Fibroblast of lung (primary cell): Measurements from ENCODE around the gene MXRA7. TPM values are rescaled to one million over a fixed set of nuclear protein-coding genes. Genes with fewer than 3 reads are reported as not detected.

Experiments
- DNase-seq, 2 donors: peaks; one replicate each; pipeline versions ENCODE4 v3.0.0 to v3.0.0-alpha.2; 2010; ENCODE audit warnings: low read depth in 2 of 2
- H2AFZ ChIP-seq: 2 replicates; pipeline ENCODE4 v1.5.1; 2012; ENCODE audit warnings: low read length, control low read depth, inconsistent platforms
- H3K27ac ChIP-seq: 2 replicates; pipeline ENCODE4 v1.5.1; 2011; ENCODE audit warnings: low read length, control low read depth; ENCODE audit not compliant: insufficient read depth
- H3K27me3 ChIP-seq: 2 replicates; pipeline ENCODE4 v1.5.1; 2011; ENCODE audit warnings: mild to moderate bottlenecking, low read length; ENCODE audit not compliant: control insufficient read depth, insufficient read depth
- H3K36me3 ChIP-seq: 2 replicates; pipeline ENCODE4 v1.5.1; 2011; ENCODE audit warnings: low read length; ENCODE audit not compliant: control insufficient read depth, insufficient read depth
- H3K4me1 ChIP-seq: 2 replicates; pipeline ENCODE4 v1.5.1; 2011; ENCODE audit warnings: low read length; ENCODE audit not compliant: control insufficient read depth, insufficient read depth; ENCODE audit errors: extremely low read depth
- H3K4me2 ChIP-seq: 2 replicates; pipeline ENCODE4 v1.5.1; 2011; ENCODE audit warnings: low read length, control low read depth; ENCODE audit not compliant: insufficient read depth; ENCODE audit errors: extremely low read depth
- H3K4me3 ChIP-seq, 4 experiments: fragments of 200-600 bp in 1 of 4; sonication (generic) in 1 of 4; replicated peaks in 1 of 4; 2 replicates each; pipeline ENCODE4 v1.5.1; 2011 to 2016; ENCODE audit warnings: low read length in 4 of 4, low read depth in 3 of 4, mild to moderate bottlenecking in 3 of 4, control low read depth in 2 of 4, inconsistent platforms in 1 of 4, mixed read lengths in 1 of 4; ENCODE audit not compliant: insufficient read depth in 1 of 4; ENCODE audit errors: control extremely low read depth in 1 of 4
- H3K79me2 ChIP-seq: 2 replicates; pipeline ENCODE4 v1.5.1; 2012; ENCODE audit warnings: mild to moderate bottlenecking, low read length, inconsistent platforms; ENCODE audit not compliant: control insufficient read depth, insufficient read depth
- H3K9ac ChIP-seq: 2 replicates; pipeline ENCODE4 v1.5.1; 2011; ENCODE audit warnings: mild to moderate bottlenecking, low read length, control low read depth; ENCODE audit not compliant: insufficient read depth
- H3K9me3 ChIP-seq: 2 replicates; pipeline ENCODE4 v1.5.1; 2012; ENCODE audit warnings: low read depth, low read length; ENCODE audit not compliant: control insufficient read depth, insufficient read depth
- H4K20me1 ChIP-seq: 2 replicates; pipeline ENCODE4 v1.5.1; 2011; ENCODE audit warnings: low read length; ENCODE audit not compliant: control insufficient read depth, insufficient read depth; ENCODE audit errors: extremely low read depth
- CTCF ChIP-seq, 2 donors: IDR thresholded peaks in 1 of 2; conservative IDR thresholded peaks in 1 of 2; 1 replicate in 1 of 2; 2 replicates in 1 of 2; pipeline ENCODE4 v1.5.1; 2011 to 2012; ENCODE audit warnings: low read length in 2 of 2, control low read depth in 1 of 2, inconsistent platforms in 1 of 2, low read depth in 1 of 2, mild to moderate bottlenecking in 1 of 2
- EZH2 ChIP-seq: IDR thresholded peaks from 2 replicates; pipeline ENCODE4 v1.5.1; 2012; ENCODE audit warnings: low read length, control low read depth, mild to moderate bottlenecking; ENCODE audit errors: missing control alignments
- polyA plus RNA-seq, 2 donors: library from polyadenylated mRNA; depleted of rRNA in 1 of 2; stranded (reverse) in 1 of 2; unstranded in 1 of 2; fragments of >200 nt; gene quantifications; 2 replicates each; pipeline ENCODE4 v1.2.1, GENCODE V29; 2011 to 2012; ENCODE audit warnings: missing spikeins in 1 of 2
- total RNA-seq: library from RNA; depleted of rRNA; stranded (reverse); fragments of >200 nt; gene quantifications from 2 replicates; pipeline ENCODE4 v1.2.1, GENCODE V29; 2014

Gene MXRA7
- total and polyA plus RNA-seq, 2 donors (not counting 1 experiment from before 2014, with no cell fraction given): 127 to 307 TPM

GRCh38 chr17:76738468-76738850 lies 27.7 kb upstream of the MXRA7 start:
- no peak for TF ChIP-seq EZH2
- TF ChIP-seq CTCF (conservative IDR thresholded peaks at IDR 0.05 in 1 of 2, IDR thresholded peaks at IDR 0.05 in 1 of 2; ENCODE audit: low read depth in 1 of 2, low read length in 2 of 2): no peak
- Histone ChIP-seq H4K20me1 (no peaks in the 10 kb centered on the region), H3K4me2 (peak overlapping the region; percentile 86), H2AFZ (peak overlapping the region; percentile 77), H3K4me1 (peaks cover 8% of the 10 kb centered on the region), H3K36me3 (peaks cover 10% of the 10 kb centered on the region), H3K4me3 (peak overlapping the region; percentile 73 to 98 (median 86)), H3K9ac (peak overlapping the region; percentile 94), H3K79me2 (peaks cover 44% of the 10 kb centered on the region), H3K9me3 (no peaks in the 10 kb centered on the region), H3K27ac (peak overlapping the region; percentile 98), H3K27me3 (no peaks in the 10 kb centered on the region)
- DNase-seq: peak in 1 of 2 donors; percentile 21

DNA sequence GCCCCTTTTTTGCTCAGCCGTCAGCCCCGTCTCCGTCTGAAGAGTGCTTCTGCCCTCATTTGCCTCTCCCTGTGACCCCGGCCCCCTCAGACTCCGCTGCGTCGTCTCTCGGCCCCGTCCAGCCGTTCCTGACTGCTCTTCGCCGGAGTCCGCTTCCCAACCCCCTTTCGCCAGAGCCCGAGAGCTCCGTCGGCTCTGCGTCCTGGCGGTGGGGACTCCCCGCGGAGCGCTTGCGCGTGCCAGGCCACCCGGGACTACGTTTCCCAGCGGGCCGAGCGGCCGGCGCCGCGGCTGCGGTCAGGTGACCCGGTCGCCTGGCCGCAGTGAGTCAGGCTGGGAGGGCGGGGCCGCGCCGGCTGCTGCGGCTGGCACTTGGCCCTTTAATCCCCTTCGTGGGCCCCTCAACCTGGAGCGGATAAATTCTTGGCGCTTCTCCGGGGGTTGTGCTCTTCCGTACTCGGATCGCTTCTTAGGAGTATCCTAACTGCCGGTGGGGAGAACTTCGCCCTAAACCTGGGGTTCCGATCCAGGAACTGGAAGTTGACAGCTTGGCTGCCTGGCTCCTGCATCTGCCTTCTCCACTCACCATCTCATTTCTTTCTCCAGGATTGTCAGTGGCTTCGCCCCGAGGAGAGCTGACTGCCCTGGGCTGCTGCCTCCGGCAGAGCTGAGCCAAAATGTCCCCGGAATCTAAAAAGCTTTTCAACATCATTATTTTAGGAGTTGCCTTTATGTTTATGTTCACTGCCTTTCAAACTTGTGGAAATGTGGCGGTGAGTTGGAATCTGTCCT lies 27.1 kb upstream of the MXRA7 start, which contains the start of gene MFSD11:
TSS of gene MFSD11 (plus strand) at position 444 of the 792 bp plus-strand sequence. CDS start at position 678, 234 bp downstream.
- Histone ChIP-seq H3K79me2 (peaks cover 50% of the 10 kb centered on the region), H3K4me3 (peak within 1 kb of the TSS; percentile 93 to 98 (median 94)), H3K36me3 (peaks cover 13% of the 10 kb centered on the region), H3K27ac (peak within 1 kb of the TSS; percentile 98), H3K27me3 (no peaks in the 10 kb centered on the region), H4K20me1 (no peaks in the 10 kb centered on the region), H3K9me3 (no peaks in the 10 kb centered on the region), H3K9ac (peak within 1 kb of the TSS; percentile 94), H3K4me1 (peaks cover 8% of the 10 kb centered on the region), H2AFZ (peak within 1 kb of the TSS; percentile 77), H3K4me2 (peak within 1 kb of the TSS; percentile 86)
- TF ChIP-seq EZH2: no peak
- TF ChIP-seq CTCF (conservative IDR thresholded peaks at IDR 0.05 in 1 of 2, IDR thresholded peaks at IDR 0.05 in 1 of 2; ENCODE audit: low read depth in 1 of 2, low read length in 2 of 2): no peak
- peak; percentile 92 to 95 for DNase-seq

DNA sequence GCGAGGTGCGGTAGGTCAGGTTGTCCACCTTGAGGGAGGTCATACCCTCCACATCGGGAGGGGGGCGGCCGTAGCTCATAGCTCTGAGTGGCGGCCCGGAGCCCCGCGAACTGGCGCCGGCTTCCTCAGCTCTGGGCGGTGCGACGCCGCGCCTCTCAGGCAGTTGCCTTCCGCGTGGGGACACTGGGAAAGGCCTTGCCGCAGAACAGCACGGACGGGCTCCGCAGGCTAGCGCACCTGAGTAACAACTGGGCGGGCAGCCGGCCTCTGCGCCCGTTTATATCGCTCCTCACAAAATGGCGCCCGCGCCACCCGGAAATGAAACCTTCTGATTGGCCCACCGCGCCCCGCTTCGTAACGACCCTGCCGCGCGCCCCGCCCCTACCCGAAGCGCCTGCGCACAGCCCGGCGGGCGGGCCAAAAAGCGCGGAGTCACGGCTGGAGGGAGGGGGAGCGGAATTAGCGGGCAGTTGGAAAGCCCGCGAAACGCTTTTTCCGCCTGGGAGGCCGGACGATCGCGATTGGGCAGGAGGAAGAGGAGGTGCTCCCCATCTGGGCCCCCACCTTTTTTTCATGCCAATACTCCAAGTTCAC lies 26.4 kb upstream of the MXRA7 start, which contains the start of gene SRSF2:
TSS of gene SRSF2 (minus strand) at position 250 of the 594 bp plus-strand sequence. CDS start at position 79, 171 bp downstream.
- Histone ChIP-seq H3K4me1 (peaks cover 10% of the 10 kb centered on the region), H3K4me2 (peak within 1 kb of the TSS; percentile 95), H3K79me2 (peaks cover 55% of the 10 kb centered on the region), H3K9me3 (no peaks in the 10 kb centered on the region), H4K20me1 (no peaks in the 10 kb centered on the region), H3K36me3 (peaks cover 14% of the 10 kb centered on the region), H2AFZ (peak within 1 kb of the TSS; percentile 77), H3K27ac (peak within 1 kb of the TSS; percentile 98), H3K4me3 (peak within 1 kb of the TSS; percentile 93 to 98 (median 94)), H3K9ac (peak within 1 kb of the TSS; percentile 94), H3K27me3 (no peaks in the 10 kb centered on the region)
- TF ChIP-seq CTCF (conservative IDR thresholded peaks at IDR 0.05 in 1 of 2, IDR thresholded peaks at IDR 0.05 in 1 of 2; ENCODE audit: low read depth in 1 of 2, low read length in 2 of 2) (no peak), EZH2 (no peak)
- peak; percentile 98 for DNase-seq
